Measurements from ENCODE around the gene CSGALNACT2. TPM values are rescaled to one million over a fixed set of nuclear protein-coding genes. Genes with fewer than 3 reads are reported as not detected.

CSGALNACT2 gene
- total and polyA plus RNA-seq, 4 donors, result 4.1 to 11.0 (median 6.1) TPM

DNA sequence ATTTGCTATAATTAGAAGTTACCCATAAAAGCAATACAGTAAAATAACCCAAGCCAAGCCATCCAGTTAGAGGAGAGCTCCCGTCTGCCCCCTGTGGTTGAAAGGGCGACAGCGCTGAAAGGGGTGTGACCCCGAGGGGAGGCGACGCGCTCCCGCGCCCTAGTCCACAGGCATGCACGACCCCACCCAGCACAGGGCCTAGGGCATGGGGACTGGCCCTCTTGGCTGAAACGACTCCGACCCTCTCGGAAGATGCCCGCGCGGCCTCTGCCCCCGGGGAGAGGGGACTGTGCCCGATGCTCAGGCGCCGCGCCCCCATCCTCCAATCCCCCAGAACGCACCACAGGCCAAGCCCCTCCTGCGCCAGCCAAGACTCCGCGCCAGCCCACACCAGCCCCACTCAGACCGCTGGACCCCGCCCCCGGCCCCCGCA is 64.0 kb downstream of the CSGALNACT2 start:
- H3K9ac ChIP-seq (ENCODE audit: low read depth in 1 of 2, low read length in 2 of 2), result no peak overlapping the region
- 5% methylated on average over 29 of the region's 29 CpGs for WGBS
- H3K27ac ChIP-seq (ENCODE audit: low read depth in 1 of 2, low read length in 2 of 2), result no peak overlapping the region
- no peaks in the 10 kb centered on the region for H3K9me3 ChIP-seq (ENCODE audit: control insufficient read depth in 4 of 4, low read length in 3 of 4)
- H3K36me3 ChIP-seq (ENCODE audit: control insufficient read depth in 4 of 4, insufficient read depth in 3 of 4, low read depth in 1 of 4, low read length in 3 of 4), result no peaks in the 10 kb centered on the region
- H3K4me3 ChIP-seq (ENCODE audit: low read depth in 1 of 3, low read length in 3 of 3), result peak overlapping the region in 1 of 3 donors; percentile 34
- peak; percentile 58 for DNase-seq (ENCODE audit: low spot score)
- no peaks in the 10 kb centered on the region for H3K27me3 ChIP-seq (ENCODE audit: control insufficient read depth in 4 of 4, insufficient read depth in 4 of 4, low read length in 3 of 4)
- TF ChIP-seq NR2F2 (IDR thresholded peaks at IDR 0.05) (no peak), YY1 (IDR thresholded peaks at IDR 0.05) (no peak), RAD21 (IDR thresholded peaks at IDR 0.05) (peak in 1 of 2 donors; percentile 53), HNF4G (IDR thresholded peaks at IDR 0.05) (no peak), HNF4A (conservative IDR thresholded peaks at IDR 0.05) (no peak)
- TF ChIP-seq, protein P1, sequence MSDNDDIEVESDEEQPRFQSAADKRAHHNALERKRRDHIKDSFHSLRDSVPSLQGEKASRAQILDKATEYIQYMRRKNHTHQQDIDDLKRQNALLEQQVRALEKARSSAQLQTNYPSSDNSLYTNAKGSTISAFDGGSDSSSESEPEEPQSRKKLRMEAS (IDR thresholded peaks at IDR 0.05), result no peak
- TF ChIP-seq, protein P2, sequence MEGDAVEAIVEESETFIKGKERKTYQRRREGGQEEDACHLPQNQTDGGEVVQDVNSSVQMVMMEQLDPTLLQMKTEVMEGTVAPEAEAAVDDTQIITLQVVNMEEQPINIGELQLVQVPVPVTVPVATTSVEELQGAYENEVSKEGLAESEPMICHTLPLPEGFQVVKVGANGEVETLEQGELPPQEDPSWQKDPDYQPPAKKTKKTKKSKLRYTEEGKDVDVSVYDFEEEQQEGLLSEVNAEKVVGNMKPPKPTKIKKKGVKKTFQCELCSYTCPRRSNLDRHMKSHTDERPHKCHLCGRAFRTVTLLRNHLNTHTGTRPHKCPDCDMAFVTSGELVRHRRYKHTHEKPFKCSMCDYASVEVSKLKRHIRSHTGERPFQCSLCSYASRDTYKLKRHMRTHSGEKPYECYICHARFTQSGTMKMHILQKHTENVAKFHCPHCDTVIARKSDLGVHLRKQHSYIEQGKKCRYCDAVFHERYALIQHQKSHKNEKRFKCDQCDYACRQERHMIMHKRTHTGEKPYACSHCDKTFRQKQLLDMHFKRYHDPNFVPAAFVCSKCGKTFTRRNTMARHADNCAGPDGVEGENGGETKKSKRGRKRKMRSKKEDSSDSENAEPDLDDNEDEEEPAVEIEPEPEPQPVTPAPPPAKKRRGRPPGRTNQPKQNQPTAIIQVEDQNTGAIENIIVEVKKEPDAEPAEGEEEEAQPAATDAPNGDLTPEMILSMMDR (IDR thresholded peaks at IDR 0.05; ENCODE audit: low read depth, low read length, missing input control), result peak; percentile 32
- TF ChIP-seq, protein P3, sequence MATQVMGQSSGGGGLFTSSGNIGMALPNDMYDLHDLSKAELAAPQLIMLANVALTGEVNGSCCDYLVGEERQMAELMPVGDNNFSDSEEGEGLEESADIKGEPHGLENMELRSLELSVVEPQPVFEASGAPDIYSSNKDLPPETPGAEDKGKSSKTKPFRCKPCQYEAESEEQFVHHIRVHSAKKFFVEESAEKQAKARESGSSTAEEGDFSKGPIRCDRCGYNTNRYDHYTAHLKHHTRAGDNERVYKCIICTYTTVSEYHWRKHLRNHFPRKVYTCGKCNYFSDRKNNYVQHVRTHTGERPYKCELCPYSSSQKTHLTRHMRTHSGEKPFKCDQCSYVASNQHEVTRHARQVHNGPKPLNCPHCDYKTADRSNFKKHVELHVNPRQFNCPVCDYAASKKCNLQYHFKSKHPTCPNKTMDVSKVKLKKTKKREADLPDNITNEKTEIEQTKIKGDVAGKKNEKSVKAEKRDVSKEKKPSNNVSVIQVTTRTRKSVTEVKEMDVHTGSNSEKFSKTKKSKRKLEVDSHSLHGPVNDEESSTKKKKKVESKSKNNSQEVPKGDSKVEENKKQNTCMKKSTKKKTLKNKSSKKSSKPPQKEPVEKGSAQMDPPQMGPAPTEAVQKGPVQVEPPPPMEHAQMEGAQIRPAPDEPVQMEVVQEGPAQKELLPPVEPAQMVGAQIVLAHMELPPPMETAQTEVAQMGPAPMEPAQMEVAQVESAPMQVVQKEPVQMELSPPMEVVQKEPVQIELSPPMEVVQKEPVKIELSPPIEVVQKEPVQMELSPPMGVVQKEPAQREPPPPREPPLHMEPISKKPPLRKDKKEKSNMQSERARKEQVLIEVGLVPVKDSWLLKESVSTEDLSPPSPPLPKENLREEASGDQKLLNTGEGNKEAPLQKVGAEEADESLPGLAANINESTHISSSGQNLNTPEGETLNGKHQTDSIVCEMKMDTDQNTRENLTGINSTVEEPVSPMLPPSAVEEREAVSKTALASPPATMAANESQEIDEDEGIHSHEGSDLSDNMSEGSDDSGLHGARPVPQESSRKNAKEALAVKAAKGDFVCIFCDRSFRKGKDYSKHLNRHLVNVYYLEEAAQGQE (IDR thresholded peaks at IDR 0.05), result no peak
- H3K4me1 ChIP-seq (ENCODE audit: control insufficient read depth in 4 of 4, insufficient read depth in 4 of 4, low read length in 3 of 4), result peaks cover 0 to 4% (median 2%) of the 10 kb centered on the region in 4 donors

DNA sequence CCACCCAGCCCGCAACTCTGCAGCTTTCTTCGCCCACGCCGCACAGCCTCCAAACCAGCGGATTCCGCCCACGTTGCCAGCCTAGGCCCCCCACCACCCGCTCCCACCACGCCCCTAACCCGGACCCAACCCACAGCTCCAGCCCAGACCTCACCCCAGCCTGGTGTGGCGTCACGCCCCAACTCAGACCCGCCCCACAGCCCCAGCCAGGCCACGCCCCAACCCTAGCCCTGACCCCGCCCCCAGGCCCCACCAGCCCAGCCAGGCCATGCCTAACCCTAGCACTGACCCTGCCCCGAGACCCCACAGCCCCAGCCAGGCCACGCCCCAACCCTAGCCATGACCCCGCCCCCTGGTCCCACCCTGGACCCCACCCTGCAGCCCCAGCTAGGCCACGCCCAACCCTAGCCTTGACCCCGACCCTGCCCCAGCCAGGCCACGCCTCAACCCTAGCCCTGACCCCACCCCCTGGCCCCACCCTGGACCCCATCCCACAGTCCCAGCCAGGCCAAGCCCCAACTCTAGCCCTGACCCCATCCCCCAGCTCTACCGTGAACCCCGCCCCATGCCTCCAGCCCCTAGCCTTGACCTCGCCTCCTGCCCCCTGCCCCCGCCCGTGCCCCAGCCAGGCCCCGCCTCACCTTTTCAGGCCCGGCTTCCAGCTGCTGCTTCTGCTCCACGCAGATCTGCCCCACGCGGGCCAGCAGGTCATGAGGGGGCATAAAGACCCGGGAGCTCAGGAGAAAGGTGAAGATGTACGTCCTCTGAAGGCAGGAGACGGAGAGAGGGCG is 64.6 kb downstream of the CSGALNACT2 start:
- Histone ChIP-seq H3K4me1 (ENCODE audit: control insufficient read depth in 4 of 4, insufficient read depth in 4 of 4, low read length in 3 of 4) (peaks cover 0 to 4% (median 2%) of the 10 kb centered on the region in 4 donors), H3K4me3 (ENCODE audit: low read depth in 1 of 3, low read length in 3 of 3) (peak overlapping the region in 1 of 3 donors; percentile 34), H3K9me3 (ENCODE audit: control insufficient read depth in 4 of 4, low read length in 3 of 4) (no peaks in the 10 kb centered on the region), H3K27ac (ENCODE audit: low read depth in 1 of 2, low read length in 2 of 2) (no peak overlapping the region), H3K27me3 (ENCODE audit: control insufficient read depth in 4 of 4, insufficient read depth in 4 of 4, low read length in 3 of 4) (no peaks in the 10 kb centered on the region), H3K36me3 (ENCODE audit: control insufficient read depth in 4 of 4, insufficient read depth in 3 of 4, low read depth in 1 of 4, low read length in 3 of 4) (no peaks in the 10 kb centered on the region), H3K9ac (ENCODE audit: low read depth in 1 of 2, low read length in 2 of 2) (no peak overlapping the region)
- DNase-seq (ENCODE audit: low spot score), result peak; percentile 78
- 18% methylated on average over 35 of the region's 35 CpGs for WGBS
- TF ChIP-seq FOXA1 (IDR thresholded peaks at IDR 0.05) (no peak), YY1 (IDR thresholded peaks at IDR 0.05) (no peak), HNF4A (conservative IDR thresholded peaks at IDR 0.05) (no peak), RXRA (IDR thresholded peaks at IDR 0.05) (no peak), JUND (IDR thresholded peaks at IDR 0.05) (no peak), NR2F2 (IDR thresholded peaks at IDR 0.05) (no peak), RAD21 (IDR thresholded peaks at IDR 0.05) (no peak)
- TF ChIP-seq, protein P4, sequence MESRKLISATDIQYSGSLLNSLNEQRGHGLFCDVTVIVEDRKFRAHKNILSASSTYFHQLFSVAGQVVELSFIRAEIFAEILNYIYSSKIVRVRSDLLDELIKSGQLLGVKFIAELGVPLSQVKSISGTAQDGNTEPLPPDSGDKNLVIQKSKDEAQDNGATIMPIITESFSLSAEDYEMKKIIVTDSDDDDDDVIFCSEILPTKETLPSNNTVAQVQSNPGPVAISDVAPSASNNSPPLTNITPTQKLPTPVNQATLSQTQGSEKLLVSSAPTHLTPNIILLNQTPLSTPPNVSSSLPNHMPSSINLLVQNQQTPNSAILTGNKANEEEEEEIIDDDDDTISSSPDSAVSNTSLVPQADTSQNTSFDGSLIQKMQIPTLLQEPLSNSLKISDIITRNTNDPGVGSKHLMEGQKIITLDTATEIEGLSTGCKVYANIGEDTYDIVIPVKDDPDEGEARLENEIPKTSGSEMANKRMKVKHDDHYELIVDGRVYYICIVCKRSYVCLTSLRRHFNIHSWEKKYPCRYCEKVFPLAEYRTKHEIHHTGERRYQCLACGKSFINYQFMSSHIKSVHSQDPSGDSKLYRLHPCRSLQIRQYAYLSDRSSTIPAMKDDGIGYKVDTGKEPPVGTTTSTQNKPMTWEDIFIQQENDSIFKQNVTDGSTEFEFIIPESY (IDR thresholded peaks at IDR 0.05), result no peak
- TF ChIP-seq, protein P2 (IDR thresholded peaks at IDR 0.05; ENCODE audit: low read depth, low read length, missing input control), result no peak
- TF ChIP-seq, protein P1 (IDR thresholded peaks at IDR 0.05), result no peak
